A549 treated with dexamethasone at 1 μM for 4 hours (cell line): ENCODE results near the gene ASXL3. TPM values are rescaled to one million over a fixed set of nuclear protein-coding genes. Genes with fewer than 3 reads are reported as not detected.

Experiments
- total RNA-seq: library from RNA; stranded (reverse); fragments of 200-300 nt; extraction: Qiagen RNA extraction; gene quantifications from 5 replicates; pipeline ENCODE4 v1.2.3, GENCODE V29; 2022

ASXL3 gene
- not detected in 5 replicates for total RNA-seq

DNA sequence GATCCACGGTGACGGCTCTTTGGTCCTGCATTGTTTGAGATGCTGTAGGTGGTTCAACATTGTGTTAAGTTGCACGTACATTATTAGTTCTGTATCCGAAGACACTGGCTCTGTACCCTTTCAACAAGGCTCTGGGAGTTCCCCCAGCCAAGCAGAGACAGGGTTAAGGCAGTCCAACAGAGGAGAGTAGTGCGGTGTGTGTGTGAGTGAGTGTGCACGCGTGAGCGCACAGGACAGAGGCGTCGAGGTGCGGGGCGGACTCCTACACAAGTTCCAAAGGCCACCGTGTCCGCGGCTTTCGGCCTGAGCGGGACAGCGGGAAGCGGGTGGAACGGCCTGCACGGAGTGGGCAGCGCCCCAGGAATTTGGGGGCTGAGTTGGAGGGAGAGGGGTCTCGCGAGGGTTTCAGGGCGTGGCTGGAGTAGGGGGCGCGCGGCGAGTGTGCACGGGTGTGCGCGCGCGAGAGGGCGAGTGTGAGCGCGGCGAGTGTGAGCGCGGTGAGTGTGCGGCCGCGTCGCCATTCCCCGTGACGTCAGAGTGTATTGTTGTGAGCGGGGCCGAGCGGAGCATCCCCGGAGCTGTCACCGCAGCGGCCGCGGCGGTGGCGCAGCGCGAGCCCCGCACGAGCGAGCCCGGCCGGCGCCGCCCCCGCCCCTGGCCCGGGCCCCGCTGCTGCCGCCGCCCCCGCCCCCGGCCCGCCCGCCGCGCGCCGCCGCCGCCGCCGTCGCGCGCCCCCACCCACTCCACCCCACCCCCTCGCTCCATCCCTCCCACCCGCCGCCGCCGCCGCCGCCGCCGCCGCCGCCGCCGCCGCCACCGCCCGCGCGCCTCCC lies at the start of gene ASXL3:
ASXL3 (plus strand) TSS at position 535 of the 833 bp plus-strand sequence. CDS start 413 bp downstream, outside the sequence.

Other genes starting within 250 kb of the ASXL3 start
- not detected in 5 replicates for gene CCDC178, start 137.5 kb upstream of the ASXL3 start, total RNA-seq